GM18870 (cell line): ENCODE results near the gene SSH2.
"Not testable (repeated sequence)": the region's sequence is repeated elsewhere in the genome, so short reads cannot be mapped to it uniquely, and the experiment has no call there.

Experiments
- ATAC-seq: cut with Tn5 transposase; IDR thresholded peaks from one replicate; pipeline ENCODE4 v1.9.1; 2021; ENCODE audit warnings: moderate library complexity; ENCODE audit not compliant: unreplicated experiment

SSH2 gene

GRCh38 chr17:29929006-29929532 lies 959 bp downstream of the SSH2 start:
- no peak for ATAC-seq

- no peak for ATAC-seq
Measured at GRCh38 chr17:29927546-29927945, 2.5 kb downstream of the SSH2 start.

- ATAC-seq: no peak
Measured at GRCh38 chr17:29924786-29925185, 5.2 kb downstream of the SSH2 start.

GRCh38 chr17:29918922-29919856 lies 10.8 kb downstream of the SSH2 start:
- ATAC-seq: no peak

GRCh38 chr17:29918016-29918415 lies 12.0 kb downstream of the SSH2 start:
- no peak for ATAC-seq

- no peak for ATAC-seq
Measured at GRCh38 chr17:29914819-29915537, 15.1 kb downstream of the SSH2 start.

GRCh38 chr17:29911641-29912177 lies 18.3 kb downstream of the SSH2 start:
- no peak for ATAC-seq

GRCh38 chr17:29909236-29910003 lies 20.6 kb downstream of the SSH2 start:
- ATAC-seq: no peak

GRCh38 chr17:29906969-29907368 lies 23.1 kb downstream of the SSH2 start:
- no peak for ATAC-seq

- no peak for ATAC-seq
Measured at GRCh38 chr17:29905879-29906167, 24.2 kb downstream of the SSH2 start.

- ATAC-seq: no peak
Measured at GRCh38 chr17:29905086-29905878, 24.7 kb downstream of the SSH2 start.

GRCh38 chr17:29903471-29903870 lies 26.6 kb downstream of the SSH2 start:
- no peak for ATAC-seq

GRCh38 chr17:29897136-29897535 lies 32.9 kb downstream of the SSH2 start:
- ATAC-seq: not testable (repeated sequence)

- ATAC-seq: no peak
Measured at GRCh38 chr17:29892201-29892600, 37.8 kb downstream of the SSH2 start.

GRCh38 chr17:29891131-29891530 lies 38.9 kb downstream of the SSH2 start:
- ATAC-seq: no peak

GRCh38 chr17:29885031-29885640 lies 44.9 kb downstream of the SSH2 start:
- ATAC-seq: no peak

GRCh38 chr17:29883497-29883896 lies 46.5 kb downstream of the SSH2 start:
- ATAC-seq: no peak

GRCh38 chr17:29881256-29881655 lies 48.8 kb downstream of the SSH2 start:
- ATAC-seq: no peak

- no peak for ATAC-seq
Measured at GRCh38 chr17:29880031-29880430, 50.0 kb downstream of the SSH2 start.
